KG1 (cell line): ENCODE measurements around the gene UBTD2.

ENCODE experiments used
- DNase-seq: peaks from one replicate; lab custom pipeline; 2025; lab: John Stamatoyannopoulos, UW

UBTD2 gene

DNA sequence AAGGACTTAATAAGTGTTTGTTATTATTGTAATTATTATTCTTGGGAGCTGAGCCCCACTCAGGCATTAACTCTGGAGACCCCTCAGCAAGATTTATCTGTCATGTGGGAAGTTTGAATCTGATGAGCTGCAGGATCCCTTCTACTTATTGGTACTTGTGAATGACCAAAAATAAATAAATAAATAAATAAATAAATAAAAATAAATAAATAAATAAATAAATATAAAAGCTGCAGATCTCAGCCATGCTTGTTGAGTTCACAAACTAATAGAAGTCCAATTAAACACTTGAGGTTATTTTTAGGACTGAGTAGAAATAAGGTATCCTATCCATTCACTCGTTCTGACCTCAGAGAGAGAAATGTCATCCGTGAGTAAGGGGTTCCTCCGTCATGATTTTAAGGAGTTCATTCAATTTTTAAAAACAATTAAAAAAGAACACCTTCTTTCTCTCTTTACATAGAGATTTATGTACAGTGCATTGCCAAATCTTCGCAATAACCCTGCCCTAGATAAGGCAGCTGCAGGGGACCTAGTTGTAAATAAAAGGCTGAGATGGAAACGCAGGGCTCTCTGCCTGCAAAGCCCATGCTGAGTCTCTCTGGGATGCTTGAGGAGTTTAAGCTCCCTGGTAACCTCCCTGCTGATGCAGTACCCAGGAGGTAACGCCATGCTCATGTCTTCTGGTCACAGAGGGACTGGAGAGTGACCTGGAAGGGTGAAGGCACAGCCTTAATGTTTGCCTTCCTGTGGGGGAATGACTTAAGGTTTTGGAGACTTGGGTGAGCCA, 88.4 kb downstream of the UBTD2 start:
- DNase-seq, result no peak

DNA sequence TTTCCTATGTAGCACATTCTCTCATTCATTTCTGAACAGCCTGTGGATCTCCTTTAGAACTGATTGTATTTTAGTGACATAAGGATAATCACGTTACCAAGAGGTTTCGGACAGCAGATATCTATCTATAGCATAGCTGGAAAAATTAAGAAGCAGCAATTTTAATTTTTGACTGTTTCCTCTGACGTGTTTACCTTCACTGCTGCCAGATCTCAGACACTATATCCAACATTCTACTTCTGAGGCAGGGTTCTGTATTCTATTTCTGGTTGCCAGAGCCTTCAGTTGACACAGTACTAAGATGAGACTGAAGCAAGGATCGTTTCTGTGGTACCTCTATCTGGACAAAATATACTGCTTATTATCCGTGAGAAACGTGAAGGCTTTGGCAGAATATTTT, 89.7 kb downstream of the UBTD2 start, which contains the start of gene EFCAB9:
Gene EFCAB9, plus strand, starts transcription at position 301 of the 400 bp plus-strand sequence. Its CDS starts 1 bp downstream, at position 302.
- no peak for DNase-seq

DNA sequence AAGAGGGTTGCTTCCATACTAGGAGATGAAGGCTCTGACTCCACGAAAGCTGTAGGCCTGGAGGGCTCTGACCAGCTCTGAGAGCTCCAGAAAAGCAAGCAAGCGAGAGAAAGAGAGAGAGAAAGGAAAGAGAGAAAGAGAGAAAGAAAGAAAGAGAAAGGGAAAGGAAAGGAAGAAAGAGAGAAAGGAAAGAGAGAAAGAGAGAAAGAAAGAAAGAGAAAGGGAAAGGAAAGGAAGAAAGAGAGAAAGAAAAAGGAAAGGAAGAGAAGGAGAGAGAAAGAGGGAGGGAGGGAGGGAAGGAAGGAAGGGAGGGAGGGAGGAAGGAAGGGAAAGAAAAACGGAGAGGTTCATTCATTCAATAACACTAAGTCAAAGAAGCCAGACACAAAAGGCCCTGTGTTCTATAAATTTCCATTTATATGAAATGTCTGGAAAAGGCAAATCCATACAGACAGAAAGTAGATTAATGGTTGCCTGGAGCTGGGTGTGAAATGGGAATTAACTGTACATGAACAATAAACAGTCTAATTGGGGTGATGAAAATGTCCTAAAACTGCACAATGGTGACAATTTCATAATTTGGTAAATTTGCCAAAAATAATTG, 93.8 kb downstream of the UBTD2 start:
- no peak for DNase-seq

DNA sequence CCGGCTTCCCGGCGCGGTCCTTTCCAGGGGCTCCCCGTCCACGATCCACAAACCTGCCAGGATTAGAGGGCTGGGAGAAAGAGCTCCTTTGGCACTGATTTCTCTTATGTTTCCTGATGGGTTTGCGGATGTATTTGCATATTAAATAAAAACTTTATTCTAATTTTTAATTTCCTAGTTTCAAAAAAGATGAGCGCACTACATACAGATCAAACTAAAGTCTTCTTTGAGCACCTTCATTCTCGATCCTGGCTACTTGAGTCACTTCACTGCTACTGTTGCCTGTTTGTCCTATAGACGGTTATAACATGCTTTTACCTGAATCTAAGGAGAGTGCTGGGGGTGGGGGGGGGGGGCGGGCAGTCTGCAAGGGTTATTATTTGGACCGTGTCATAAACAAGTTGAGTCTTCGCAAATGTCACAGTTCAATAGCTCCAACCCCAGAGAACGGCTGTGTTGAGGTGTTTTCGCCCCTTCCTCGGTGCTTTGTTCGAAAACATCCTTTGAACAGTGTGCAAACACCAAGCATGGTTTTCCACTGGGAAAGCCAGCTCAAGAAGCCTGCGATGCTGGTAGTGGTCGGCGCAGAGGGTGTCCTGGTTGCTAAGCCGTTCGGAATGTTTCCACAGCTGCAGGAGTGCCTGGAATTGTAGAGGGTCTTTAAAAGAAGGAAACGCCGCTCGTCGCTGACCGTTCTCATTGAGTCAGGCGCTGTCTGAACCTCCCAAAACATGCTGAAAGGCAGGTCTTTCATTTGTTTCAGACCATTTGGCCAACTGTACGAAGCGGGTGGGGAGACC, 94.5 kb downstream of the UBTD2 start:
- DNase-seq, result no peak

DNA sequence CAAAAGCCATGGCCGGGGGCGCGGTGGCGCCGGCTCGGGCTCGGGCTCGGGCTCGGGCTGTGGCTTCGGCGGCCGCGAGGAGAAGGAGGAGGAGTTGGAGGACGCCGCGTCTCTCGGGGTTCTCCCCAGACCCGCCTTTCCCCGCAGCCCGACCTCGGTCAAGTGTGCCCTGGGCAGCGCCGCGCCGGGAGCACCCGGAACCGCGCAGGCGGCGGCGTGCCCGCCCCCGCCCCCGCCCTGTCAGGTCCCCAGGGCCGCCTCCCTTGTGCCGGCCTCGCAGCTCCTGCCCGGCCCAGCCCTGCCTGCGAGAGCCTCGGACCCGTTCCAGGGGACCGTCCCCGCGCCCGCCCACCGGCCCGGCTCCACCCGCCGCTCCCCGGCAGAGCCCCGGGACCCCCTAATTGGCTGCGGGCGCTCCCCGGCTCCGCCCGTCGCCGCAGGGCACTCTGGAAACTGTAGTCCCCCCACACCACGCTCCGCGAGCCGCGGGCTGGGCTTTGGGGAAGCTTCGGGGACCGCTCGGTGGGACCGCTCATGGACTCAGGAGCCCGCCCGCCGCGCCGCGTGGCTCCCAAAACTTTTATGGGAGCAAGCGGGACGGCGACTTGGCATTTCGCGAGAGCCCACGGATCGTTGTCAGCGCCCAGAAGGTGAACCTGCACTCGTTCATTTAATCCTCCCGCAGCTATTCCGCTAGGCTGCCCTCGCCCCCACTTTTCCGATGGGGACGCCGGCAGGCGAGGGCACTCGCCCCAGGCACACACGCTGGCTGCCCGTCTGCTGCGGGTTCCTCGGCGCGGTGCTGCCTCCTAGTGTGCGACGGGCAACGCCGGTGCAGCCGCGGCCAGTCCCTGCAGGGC, 95.3 kb downstream of the UBTD2 start, which contains the start of gene STK10:
Gene STK10, minus strand, starts transcription at position 192 of the 860 bp plus-strand sequence. Its CDS starts 182 bp downstream, at position 10.
- peak; percentile 98 for DNase-seq

DNA sequence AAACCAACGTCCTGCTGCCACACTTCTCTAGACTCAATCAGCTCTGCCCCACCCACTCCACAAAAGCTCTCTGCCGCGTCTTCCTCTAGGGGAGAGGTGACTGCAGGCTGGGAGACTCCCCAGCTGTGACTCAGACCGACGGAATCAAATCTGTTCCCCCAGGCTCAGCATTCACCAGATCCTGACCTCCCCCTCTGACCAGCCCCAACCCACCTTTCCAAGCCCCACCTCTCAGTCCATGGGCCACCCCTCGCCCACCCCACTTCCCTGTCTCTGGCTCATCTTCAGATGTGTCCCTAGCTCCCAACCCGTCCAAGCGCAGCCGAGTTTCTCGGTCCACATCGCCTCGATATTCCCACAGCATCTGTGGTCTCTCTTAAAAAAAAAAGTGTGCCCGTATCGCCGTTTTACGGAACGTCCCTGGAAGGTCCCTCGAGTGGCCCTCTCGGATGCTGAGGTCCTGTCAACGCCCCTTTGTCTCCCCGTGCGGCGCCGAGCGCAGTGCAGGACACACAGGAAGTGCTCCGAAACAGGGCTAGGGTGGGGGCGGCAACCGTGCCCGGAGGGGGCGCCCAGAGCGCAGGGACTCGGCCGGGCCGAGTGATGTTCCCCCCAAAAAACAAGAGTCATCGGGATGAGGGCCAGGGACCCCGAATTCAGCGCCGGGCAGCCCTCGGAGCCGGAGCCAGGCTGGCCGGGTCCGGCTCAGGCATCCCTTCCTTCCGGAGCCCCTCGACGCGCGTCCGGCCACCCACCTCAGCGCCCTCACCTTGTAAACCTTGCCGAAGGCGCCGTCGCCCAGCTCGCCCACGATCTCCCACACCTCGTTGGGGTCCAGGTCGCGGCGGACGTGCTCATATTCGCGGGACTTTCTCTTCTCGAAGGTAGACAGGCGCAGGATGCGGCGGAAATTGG, 96.2 kb downstream of the UBTD2 start:
- DNase-seq, result peak; percentile 56

DNA sequence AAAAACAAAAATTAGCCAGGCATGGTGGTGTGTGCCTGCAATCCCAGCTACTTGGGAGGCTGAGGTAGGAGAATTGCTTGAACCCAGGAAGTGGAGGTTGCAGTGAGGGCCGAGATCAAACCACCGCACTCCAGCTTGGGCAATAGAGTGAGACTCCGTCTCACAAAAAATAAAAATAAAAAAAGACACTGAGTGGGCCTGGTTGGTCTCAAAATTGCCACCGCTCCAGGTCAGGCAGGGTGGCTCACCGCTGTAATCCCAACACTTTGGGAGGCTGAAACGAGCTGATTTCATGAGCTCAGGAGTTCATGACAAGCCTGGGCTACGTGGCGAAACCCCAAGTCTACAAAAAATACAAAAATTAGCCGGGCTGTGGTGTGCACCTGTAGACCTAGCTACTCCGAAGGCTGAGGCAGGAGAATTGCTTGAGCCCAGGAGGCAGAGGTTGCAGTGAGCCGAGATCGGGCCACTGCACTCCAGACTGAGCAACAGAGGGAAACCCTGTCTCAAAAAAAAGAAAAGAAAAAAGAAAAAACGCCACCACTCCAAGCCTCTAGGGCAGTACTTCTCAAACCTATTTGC, 97.4 kb downstream of the UBTD2 start:
- no peak for DNase-seq

DNA sequence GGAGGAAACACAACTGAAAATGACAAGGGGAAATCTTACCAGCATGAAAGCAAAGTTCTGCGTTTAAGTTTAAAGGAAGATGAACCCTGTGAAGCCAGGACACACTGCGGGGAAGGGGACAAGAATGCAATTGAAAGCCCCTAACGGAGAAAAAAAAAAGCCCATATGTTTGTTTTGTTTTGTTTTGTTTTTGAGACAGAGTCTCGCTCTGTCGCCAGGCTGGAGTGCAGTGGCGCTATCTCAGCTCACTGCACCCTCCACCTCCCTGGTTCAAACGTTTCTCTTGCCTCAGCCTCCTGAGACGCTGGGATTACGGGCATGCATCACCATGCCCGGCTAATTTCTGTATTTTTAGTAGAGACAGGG, 98.5 kb downstream of the UBTD2 start:
- no peak for DNase-seq

DNA sequence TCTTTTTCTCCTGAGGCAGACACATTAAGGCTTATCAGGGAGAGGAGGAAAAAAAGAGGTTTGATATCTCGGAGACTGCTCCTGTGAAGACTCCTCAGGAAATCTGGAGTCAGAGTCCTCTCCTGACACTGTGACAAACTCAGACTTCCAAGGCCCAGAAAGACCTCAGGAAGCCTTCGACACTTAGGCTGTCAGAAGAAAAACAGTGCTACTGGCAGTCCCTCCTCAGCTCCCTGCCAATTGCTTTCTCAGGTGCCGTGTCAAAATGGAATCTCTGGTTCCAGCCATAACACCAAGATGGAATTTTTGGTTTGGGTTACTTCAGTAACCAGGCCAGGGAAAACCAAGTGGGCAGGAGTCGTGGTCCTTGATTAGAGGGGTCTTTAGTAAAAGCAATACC, 99.7 kb downstream of the UBTD2 start:
- DNase-seq, result no peak

DNA sequence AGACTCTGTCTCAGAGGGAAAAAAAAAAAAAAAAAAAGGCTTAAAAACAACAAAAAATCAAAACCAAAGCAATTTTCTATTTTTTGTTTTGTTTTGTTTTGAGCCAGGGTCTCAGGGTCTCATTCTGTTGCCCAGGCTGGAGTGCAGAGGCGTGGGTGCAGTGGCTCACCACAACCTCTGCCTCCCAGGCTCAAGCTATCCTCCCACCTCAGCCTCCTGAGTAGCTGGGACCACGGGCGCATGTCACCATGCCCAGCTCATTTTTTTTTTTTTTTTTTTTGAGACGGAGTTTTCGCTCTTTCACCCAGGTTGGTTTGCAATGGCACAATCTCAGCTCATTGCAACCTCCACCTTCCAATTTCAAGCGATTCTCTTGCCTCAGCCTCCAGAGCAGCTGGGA, 101.3 kb downstream of the UBTD2 start:
- no peak for DNase-seq

DNA sequence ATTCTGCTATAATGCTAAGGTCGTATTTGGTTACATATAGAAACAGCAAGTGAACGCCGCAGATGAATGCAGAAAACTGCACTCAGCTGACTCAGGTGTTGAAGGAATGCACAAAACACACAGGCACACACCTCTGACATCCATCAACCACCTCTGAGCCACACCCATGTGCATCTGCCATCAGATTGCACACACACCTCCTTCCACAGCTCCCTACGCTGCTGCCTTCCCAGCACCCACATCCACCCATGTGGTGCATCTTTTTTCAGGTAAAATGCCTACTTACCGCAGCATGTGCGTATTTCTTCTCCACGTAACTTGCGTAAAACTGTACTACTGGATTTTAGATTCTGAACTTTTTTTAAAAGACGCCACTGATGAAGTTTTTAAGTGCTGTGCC, 102.6 kb downstream of the UBTD2 start:
- DNase-seq, result no peak

DNA sequence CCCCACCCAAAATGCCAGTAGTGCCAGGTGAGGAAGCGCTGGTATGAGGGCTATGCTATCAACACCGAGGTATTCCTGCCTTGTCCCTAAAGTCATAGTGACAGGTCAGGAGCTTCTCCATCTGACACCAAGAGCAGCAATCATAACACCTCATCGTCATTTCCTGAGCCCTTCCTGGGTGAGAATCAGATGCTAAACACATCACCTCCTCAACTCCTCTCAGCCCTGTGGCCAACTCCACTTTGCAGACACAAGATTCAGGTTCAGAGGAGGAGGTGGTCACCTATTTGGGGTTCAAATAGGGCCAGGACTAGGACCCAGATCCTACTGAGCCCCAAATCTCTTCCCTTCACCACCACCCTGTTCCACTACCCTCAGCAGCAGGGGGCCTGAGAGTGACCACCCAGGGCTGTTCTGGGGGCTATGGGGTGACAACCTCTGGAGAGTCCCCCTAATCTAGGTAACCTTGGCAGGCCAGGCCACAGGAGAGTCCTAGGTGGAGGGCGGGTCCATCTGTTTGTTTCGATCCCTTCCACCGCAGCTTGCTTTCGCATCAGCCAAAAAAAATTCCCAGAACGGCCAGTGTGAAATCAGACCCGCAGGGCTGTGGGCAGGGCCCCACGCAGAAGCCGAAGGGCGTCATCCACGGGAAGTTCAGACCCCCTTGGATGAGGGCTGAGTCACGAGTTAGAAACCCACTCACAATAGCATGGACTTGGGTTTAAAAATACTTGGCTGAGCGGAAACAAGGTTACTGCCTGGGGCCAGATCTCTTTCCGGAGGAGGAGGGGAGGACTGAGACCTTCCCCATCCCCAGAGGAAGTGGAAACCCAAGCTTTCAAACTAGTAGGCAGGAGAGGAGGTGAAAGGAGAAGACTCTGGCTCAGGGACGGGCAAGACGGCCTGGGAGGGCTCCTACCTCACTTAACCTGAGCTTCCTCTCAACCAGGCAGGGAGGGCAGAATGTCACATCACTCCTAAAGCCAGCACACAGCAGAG, 104.3 kb downstream of the UBTD2 start:
- peak; percentile 91 for DNase-seq

DNA sequence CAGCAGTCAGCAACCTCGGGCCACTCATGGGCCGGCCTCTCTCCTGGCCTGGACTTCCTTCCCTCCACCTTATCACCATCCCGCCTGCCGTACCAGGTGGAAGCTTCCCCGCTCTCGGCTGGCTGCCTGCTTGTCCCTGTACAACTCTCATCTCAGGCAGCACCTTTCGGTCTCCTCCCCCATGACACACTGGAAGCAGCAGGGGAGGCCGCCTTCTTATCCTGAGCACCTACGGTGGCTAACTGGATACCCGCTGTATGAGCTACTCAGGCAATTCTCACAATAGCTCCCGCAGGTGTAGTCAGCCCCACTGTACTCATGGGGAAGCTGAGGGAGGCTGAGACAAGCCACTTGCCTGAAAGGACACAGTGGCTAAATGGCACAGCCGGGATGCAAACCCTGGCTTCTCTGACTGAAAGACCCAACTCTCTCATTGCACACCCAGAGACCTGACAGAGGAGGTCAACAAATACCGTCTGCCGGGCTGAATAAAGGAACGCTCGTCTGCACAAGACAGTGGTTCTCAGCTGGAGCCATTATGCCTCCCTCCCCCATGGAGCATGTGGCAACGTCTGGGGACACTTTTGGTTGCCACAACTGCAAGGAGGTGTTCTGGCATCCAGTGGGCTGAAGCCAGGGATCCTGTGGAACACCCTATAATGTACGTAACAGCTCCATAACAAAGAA, 105.1 kb downstream of the UBTD2 start:
- DNase-seq, result peak; percentile 94

DNA sequence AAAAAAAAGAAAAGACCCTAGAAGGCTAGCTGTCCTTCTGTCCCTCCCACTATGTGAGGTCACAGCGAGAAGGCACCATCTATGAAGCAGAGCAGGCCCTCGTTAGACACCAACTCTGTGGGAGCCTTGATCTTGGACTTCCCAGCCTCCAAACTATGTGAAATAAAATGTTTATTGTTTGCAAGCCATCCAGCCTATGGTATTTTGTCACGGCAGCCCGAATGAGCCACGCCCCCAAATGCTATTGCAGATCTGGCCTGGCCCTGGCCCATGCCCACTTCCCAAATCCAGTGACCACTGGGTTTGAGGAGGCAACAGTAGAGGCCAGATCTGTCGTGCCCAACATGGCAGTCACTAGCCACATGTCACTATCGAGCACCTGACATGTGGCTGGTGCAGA, 106.4 kb downstream of the UBTD2 start:
- DNase-seq, result no peak

DNA sequence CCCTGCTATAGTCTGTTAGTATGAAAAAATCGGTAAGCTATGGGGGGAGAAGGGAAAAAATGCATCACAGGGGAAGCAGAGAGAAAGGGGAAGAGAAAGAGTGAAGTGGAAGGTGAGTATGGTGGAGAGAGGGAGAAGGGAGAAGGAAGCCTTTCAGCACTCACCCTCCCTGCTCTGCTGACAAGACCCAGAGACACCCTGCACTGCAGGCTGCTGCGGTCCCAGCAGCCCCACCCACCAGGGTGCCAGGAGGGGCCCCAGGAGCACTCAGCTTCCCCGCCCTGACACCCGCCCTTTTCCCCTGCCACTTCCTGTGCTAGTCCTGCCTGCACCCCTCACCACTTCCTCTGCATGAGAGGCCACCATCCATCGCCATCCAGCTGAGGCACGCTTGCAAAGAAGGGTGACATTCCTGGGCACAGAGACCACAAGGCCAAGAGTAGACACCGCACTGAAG, 108.3 kb downstream of the UBTD2 start:
- DNase-seq, result peak; percentile 98

DNA sequence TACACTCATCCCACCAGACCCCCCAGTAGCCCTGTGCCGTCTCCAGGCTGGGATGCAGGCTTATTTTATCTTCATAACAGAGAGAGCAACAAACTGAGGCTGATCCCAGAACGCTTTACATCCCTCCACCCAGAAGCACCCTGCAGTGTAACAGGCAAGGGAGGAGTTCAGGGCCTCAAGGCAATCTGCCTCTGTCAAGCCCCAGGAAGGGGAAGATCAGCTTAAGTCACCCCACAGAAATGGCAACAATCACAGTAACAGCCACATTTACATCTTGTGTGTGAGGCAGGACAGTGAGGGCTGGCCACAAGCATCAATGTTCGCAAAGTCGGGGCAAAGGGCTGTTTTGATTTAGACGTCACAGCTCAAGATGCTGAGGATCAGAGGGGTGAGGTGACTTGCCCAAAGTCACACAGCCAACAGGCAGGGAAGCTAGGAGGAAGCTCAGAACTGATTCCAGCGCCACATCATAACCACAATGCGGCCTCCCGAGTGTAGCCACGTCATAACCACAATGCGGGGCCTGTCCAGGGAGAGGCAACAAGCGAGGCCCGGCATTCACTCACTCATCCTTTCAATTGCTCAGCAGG, 109.9 kb downstream of the UBTD2 start:
- DNase-seq, result no peak

DNA sequence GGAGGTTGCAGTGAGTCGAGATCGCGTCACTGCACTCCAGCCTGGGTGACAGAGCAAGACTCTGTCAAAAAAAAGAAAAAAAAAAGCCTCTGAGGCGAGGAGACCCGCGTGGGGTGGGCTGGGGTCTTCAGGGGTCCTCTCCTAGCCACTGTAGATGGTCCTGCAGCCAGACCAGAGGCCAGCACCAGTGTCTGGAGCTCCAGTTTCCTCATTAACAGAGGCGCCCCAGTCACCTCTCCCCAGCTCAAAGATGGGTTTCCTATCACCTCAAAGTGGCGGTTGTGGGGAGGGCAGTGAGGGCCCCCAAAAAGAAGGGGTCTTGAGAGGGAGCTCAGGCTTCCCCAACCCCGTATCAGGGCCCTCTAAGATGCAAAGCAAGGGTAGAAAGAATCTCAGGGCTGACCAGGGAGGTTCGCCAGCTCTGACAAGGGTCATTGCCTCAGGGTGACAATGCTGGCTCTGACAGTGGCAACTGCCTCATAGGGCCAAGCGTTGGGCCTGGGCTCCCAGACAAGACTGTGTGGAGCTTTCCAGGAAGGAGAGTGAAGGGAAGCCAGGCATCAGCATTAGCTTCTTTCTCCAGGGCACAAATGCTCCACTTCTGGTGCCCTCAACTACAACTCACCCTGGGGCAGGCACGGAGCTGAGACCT, 110.5 kb downstream of the UBTD2 start:
- no peak for DNase-seq
